C1 segment of cervical spinal cord (tissue), 14 donors: Measurements from ENCODE around the gene SUSD6.

Experiments
- DNase-seq, 14 donors: peaks; one replicate each; lab custom pipeline; 2025; lab: John Stamatoyannopoulos, UW

Gene SUSD6

GRCh38 chr14:69755296-69755695 lies 143.9 kb downstream of the SUSD6 start:
- no peak for DNase-seq

- no peak for DNase-seq
Measured at GRCh38 chr14:69755784-69756183, 144.4 kb downstream of the SUSD6 start.

GRCh38 chr14:69756298-69756697 lies 144.9 kb downstream of the SUSD6 start:
- no peak for DNase-seq

- DNase-seq = no peak
Measured at GRCh38 chr14:69760810-69761209, 149.4 kb downstream of the SUSD6 start.

GRCh38 chr14:69763761-69764510 lies 152.5 kb downstream of the SUSD6 start:
- no peak for DNase-seq
